Nephron (organoid): ENCODE data around the gene LENEP.

Experiments used
- H3K27ac Mint-ChIP-seq, 3 experiments: 2 replicates each; pipeline ENCODE4 v1.8.0; 2020; ENCODE audit warnings: mixed read lengths in 3 of 3, mild to moderate bottlenecking in 2 of 3, moderate library complexity in 1 of 3
- H3K27me3 Mint-ChIP-seq: 2 replicates; pipeline ENCODE4 v1.8.0; 2021; ENCODE audit warnings: low read depth, mild to moderate bottlenecking, moderate library complexity, mixed read lengths
- H3K36me3 Mint-ChIP-seq: 2 replicates; pipeline ENCODE4 v1.8.0; 2020; ENCODE audit warnings: low read depth, mixed read lengths
- H3K4me1 Mint-ChIP-seq: 2 replicates; pipeline ENCODE4 v1.8.0; 2020; ENCODE audit warnings: mixed read lengths
- H3K4me3 Mint-ChIP-seq, 3 experiments: 2 replicates each; pipeline ENCODE4 v1.8.0; 2020; ENCODE audit warnings: mild to moderate bottlenecking in 3 of 3, mixed read lengths in 3 of 3, moderate library complexity in 2 of 3
- H3K9me3 Mint-ChIP-seq: 2 replicates; pipeline ENCODE4 v1.8.0; 2020; ENCODE audit warnings: mixed read lengths
- TF ChIP-seq, protein P1 (sequence below), 3 experiments: fragments of 200-600 bp; sonication (generic); IDR thresholded peaks; one replicate each; pipeline ENCODE4 v1.5.0; 2021; ENCODE audit warnings: antibody characterized with exemption in 3 of 3; ENCODE audit not compliant: unreplicated experiment in 3 of 3

The LENEP gene

DNA sequence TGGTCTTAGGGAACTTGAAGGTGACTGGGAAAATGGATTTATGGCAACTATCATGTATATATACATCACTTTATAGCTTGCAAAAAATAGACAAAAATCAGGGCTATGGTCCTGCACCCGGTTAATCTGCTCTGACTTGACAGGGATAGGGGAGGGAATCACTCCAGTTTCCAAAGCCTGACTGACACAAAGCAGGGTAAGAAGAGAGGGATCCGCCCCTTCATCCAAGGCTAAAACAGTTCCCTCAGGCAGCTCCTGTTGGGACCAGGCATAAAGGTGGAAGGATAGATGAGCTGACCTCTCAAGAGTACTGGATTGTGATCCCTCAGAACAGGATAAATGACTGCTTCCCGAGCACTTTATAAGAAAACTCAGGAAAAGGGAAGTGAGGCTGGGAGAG lies 38.8 kb upstream of the LENEP start:
- Mint-ChIP-seq H3K27me3 (no peaks in the 10 kb centered on the region), H3K4me1 (peaks cover 66% of the 10 kb centered on the region), H3K4me3 (peak overlapping the region; percentile 87 to 91 (median 90)), H3K9me3 (no peaks in the 10 kb centered on the region), H3K27ac (peak overlapping the region; percentile 95 to 98 (median 98)), H3K36me3 (peaks cover 14% of the 10 kb centered on the region)
- TF ChIP-seq, protein P1, sequence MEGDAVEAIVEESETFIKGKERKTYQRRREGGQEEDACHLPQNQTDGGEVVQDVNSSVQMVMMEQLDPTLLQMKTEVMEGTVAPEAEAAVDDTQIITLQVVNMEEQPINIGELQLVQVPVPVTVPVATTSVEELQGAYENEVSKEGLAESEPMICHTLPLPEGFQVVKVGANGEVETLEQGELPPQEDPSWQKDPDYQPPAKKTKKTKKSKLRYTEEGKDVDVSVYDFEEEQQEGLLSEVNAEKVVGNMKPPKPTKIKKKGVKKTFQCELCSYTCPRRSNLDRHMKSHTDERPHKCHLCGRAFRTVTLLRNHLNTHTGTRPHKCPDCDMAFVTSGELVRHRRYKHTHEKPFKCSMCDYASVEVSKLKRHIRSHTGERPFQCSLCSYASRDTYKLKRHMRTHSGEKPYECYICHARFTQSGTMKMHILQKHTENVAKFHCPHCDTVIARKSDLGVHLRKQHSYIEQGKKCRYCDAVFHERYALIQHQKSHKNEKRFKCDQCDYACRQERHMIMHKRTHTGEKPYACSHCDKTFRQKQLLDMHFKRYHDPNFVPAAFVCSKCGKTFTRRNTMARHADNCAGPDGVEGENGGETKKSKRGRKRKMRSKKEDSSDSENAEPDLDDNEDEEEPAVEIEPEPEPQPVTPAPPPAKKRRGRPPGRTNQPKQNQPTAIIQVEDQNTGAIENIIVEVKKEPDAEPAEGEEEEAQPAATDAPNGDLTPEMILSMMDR (IDR thresholded peaks at IDR 0.05; ENCODE audit: unreplicated experiment in 3 of 3) = no peak

DNA sequence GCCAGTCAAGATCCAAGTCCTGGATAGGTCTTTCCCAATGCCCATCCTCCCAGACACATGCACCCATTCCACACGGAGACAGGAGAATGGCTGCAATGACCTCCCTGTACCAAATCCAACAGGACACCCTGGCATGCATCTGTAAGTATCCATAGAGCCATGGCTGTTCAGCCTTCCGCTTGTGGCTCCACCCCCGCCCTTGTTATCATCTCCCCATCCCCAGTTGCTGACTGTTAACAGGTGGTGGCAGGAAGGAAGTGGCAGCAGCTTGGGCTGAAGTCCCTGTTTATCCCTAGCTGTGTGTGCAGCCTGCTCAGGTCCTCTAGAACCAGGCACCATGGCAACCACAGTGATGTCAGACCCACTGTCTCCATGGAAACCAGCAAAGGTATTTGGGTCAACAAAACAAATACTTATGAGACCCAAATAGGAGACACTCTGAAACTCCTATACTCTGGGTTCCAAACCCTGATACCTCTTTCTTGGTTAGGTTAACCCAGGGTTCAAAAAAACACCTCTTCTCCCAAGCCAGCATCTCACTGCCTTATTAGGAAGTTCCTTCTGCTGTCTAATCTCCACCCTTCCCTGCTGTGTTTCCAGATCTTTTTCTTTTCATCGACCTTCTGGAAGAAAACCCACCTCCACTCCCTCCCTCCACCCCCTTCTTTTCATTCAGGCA lies 38.2 kb upstream of the LENEP start:
- Mint-ChIP-seq H3K4me3 (peak overlapping the region; percentile 87 to 91 (median 90)), H3K27me3 (no peaks in the 10 kb centered on the region), H3K27ac (peak overlapping the region; percentile 95 to 98 (median 98)), H3K4me1 (peaks cover 66% of the 10 kb centered on the region), H3K36me3 (peaks cover 14% of the 10 kb centered on the region), H3K9me3 (no peaks in the 10 kb centered on the region)
- TF ChIP-seq, protein P1 (IDR thresholded peaks at IDR 0.05; ENCODE audit: unreplicated experiment in 3 of 3) = no peak

GRCh38 chr1:154955718-154956543 lies 37.5 kb upstream of the LENEP start, which contains the start of gene PBXIP1:
Gene PBXIP1 (minus strand): TSS chr1:154956099. CDS start chr1:154953721, 2,378 bp downstream.
- Mint-ChIP-seq H3K27me3 (no peaks in the 10 kb centered on the region), H3K4me3 (peak within 1 kb of the TSS; percentile 87 to 91 (median 90)), H3K9me3 (no peaks in the 10 kb centered on the region), H3K27ac (peak within 1 kb of the TSS; percentile 95 to 98 (median 98)), H3K36me3 (peaks cover 8% of the 10 kb centered on the region), H3K4me1 (peaks cover 72% of the 10 kb centered on the region)
- TF ChIP-seq, protein P1 (IDR thresholded peaks at IDR 0.05; ENCODE audit: unreplicated experiment in 3 of 3) = peak; percentile 23 to 46 (median 39)

- Mint-ChIP-seq H3K27me3 (no peaks in the 10 kb centered on the region), H3K4me3 (peak overlapping the region; percentile 87 to 91 (median 90)), H3K36me3 (peaks cover 8% of the 10 kb centered on the region), H3K9me3 (no peaks in the 10 kb centered on the region), H3K27ac (peak overlapping the region; percentile 95 to 98 (median 98)), H3K4me1 (peaks cover 76% of the 10 kb centered on the region)
- TF ChIP-seq, protein P1 (IDR thresholded peaks at IDR 0.05; ENCODE audit: unreplicated experiment in 3 of 3) = no peak
Measured at GRCh38 chr1:154956544-154956941, 36.8 kb upstream of the LENEP start.

GRCh38 chr1:154957091-154957657 lies 36.2 kb upstream of the LENEP start:
- Mint-ChIP-seq H3K27me3 (no peaks in the 10 kb centered on the region), H3K27ac (peak overlapping the region; percentile 95 to 98 (median 98)), H3K4me3 (peak overlapping the region; percentile 87 to 91 (median 90)), H3K36me3 (peaks cover 9% of the 10 kb centered on the region), H3K9me3 (no peaks in the 10 kb centered on the region), H3K4me1 (peaks cover 73% of the 10 kb centered on the region)
- TF ChIP-seq, protein P1 (IDR thresholded peaks at IDR 0.05; ENCODE audit: unreplicated experiment in 3 of 3) = no peak
